HG02588 (cell line): ENCODE data around the gene ATP6V1E1.

Experiments
- ATAC-seq: cut with Tn5 transposase; IDR thresholded peaks from one replicate; pipeline ENCODE4 v1.9.1; 2021; ENCODE audit warnings: mild to moderate bottlenecking, moderate library complexity; ENCODE audit not compliant: unreplicated experiment

Gene ATP6V1E1

GRCh38 chr22:17548756-17549035 lies 79.9 kb downstream of the ATP6V1E1 start:
- no peak for ATAC-seq

GRCh38 chr22:17548010-17548755 lies 80.4 kb downstream of the ATP6V1E1 start:
- ATAC-seq: no peak

DNA sequence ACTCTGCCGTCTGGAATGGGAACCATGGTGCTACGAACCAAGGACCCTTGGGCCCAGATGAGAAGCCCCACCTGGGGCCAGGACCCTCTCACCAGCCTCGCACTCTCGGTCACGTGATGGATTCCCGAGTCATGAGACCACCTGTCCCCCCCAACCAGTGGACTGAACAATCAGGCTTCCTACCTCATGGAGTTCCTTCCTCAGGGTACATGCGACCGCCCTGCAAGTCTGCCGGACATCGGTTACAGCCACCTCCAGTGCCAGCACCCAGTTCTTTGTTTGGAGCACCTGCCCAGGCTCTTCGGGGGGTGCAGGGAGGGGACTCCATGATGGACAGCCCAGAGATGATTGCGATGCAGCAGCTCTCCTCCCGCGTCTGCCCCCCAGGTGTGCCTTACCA lies 86.1 kb downstream of the ATP6V1E1 start:
- no peak for ATAC-seq
